ENCODE data around the gene RGS16.

GRCh38 chr1:182556279-182556678, 47.9 kb downstream of the RGS16 start:
- TF ChIP-seq, protein P1, sequence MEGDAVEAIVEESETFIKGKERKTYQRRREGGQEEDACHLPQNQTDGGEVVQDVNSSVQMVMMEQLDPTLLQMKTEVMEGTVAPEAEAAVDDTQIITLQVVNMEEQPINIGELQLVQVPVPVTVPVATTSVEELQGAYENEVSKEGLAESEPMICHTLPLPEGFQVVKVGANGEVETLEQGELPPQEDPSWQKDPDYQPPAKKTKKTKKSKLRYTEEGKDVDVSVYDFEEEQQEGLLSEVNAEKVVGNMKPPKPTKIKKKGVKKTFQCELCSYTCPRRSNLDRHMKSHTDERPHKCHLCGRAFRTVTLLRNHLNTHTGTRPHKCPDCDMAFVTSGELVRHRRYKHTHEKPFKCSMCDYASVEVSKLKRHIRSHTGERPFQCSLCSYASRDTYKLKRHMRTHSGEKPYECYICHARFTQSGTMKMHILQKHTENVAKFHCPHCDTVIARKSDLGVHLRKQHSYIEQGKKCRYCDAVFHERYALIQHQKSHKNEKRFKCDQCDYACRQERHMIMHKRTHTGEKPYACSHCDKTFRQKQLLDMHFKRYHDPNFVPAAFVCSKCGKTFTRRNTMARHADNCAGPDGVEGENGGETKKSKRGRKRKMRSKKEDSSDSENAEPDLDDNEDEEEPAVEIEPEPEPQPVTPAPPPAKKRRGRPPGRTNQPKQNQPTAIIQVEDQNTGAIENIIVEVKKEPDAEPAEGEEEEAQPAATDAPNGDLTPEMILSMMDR (IDR thresholded peaks at IDR 0.05): no peak
- no peak for TF ChIP-seq EZH2 (IDR thresholded peaks at IDR 0.05)

Data from neural progenitor cell (in vitro differentiated cells).